ENCODE results near the gene DMRT1.

- no peak for TF ChIP-seq CTCF (IDR thresholded peaks at IDR 0.05; ENCODE audit: insufficient read depth, low read depth, low read length)
- no peak for TF ChIP-seq EZH2 (IDR thresholded peaks at IDR 0.05; ENCODE audit: insufficient read depth, low read length)
Observed at GRCh38 chr9:859251-859650, 17.8 kb downstream of the DMRT1 start.
